Endodermal cell (in vitro differentiated cells): ENCODE results near the gene ZNF562. TPM values are rescaled to one million over a fixed set of nuclear protein-coding genes. Genes with fewer than 3 reads are reported as not detected.

ENCODE experiments used
- DNase-seq: peaks from one replicate; pipeline ENCODE4 v3.0.0-alpha.2; 2017
- H3K27ac ChIP-seq: 2 replicates; pipeline ENCODE4 v1.5.1; 2013; ENCODE audit warnings: mild to moderate bottlenecking, low read depth, low read length, moderate library complexity
- H3K27me3 ChIP-seq: 2 replicates; pipeline ENCODE4 v1.6.1; 2013; ENCODE audit warnings: mild to moderate bottlenecking, low read length, moderate library complexity; ENCODE audit not compliant: insufficient read depth, control insufficient read depth, poor library complexity, severe bottlenecking
- H3K36me3 ChIP-seq: 2 replicates; pipeline ENCODE4 v1.7.0; 2013; ENCODE audit warnings: mild to moderate bottlenecking, low read length, moderate library complexity; ENCODE audit not compliant: control insufficient read depth, insufficient read depth
- H3K4me1 ChIP-seq: one replicate; pipeline ENCODE4 v1.7.0; 2013; ENCODE audit warnings: low read length; ENCODE audit not compliant: control insufficient read depth, insufficient read depth
- H3K4me3 ChIP-seq: 2 replicates; pipeline ENCODE4 v1.5.1; 2013; ENCODE audit warnings: mild to moderate bottlenecking, low read length, moderate library complexity
- H3K9ac ChIP-seq: 2 replicates; pipeline ENCODE4 v1.6.1; 2013; ENCODE audit warnings: mild to moderate bottlenecking, low read length, moderate library complexity; ENCODE audit not compliant: poor library complexity, severe bottlenecking; ENCODE audit errors: extremely low read depth
- H3K9me3 ChIP-seq: 2 replicates; pipeline ENCODE4 v1.6.1; 2013; ENCODE audit warnings: mild to moderate bottlenecking, low read length, moderate library complexity; ENCODE audit not compliant: control insufficient read depth
- H3K27ac Mint-ChIP-seq: 2 replicates; pipeline ENCODE4 v1.8.0; 2020; ENCODE audit warnings: mixed read lengths
- H3K27me3 Mint-ChIP-seq: 2 replicates; pipeline ENCODE4 v1.8.0; 2021; ENCODE audit warnings: mild to moderate bottlenecking, mixed read lengths; ENCODE audit not compliant: insufficient read depth
- H3K36me3 Mint-ChIP-seq: 2 replicates; pipeline ENCODE4 v1.8.0; 2020; ENCODE audit warnings: low read depth, mixed read lengths
- H3K4me1 Mint-ChIP-seq: 2 replicates; pipeline ENCODE4 v1.8.0; 2020; ENCODE audit warnings: mixed read lengths
- H3K4me3 Mint-ChIP-seq: 2 replicates; pipeline ENCODE4 v1.8.0; 2020; ENCODE audit warnings: mild to moderate bottlenecking, moderate library complexity, mixed read lengths
- H3K9me3 Mint-ChIP-seq: 2 replicates; pipeline ENCODE4 v1.8.0; 2020; ENCODE audit warnings: mild to moderate bottlenecking, mixed read lengths
- CTCF ChIP-seq: fragments of 200-600 bp; sonication (generic); conservative IDR thresholded peaks from 2 replicates; pipeline ENCODE4 v1.5.0; 2021; ENCODE audit warnings: antibody characterized with exemption, mild to moderate bottlenecking
- WGBS, 2 experiments: methylation state at CpG; one replicate each; pipeline versions ENCODE4 v1.1.5 to v1.1.7; 2013; ENCODE audit warnings: missing lambda C conversion rate in 2 of 2, mixed read lengths in 1 of 2; ENCODE audit not compliant: insufficient coverage in 1 of 2, insufficient read length in 1 of 2; 5-methylcytosine and 5-hydroxymethylcytosine counted together
- total RNA-seq, 2 donors: library from RNA; stranded (reverse); fragmentation: NEBNext Ultra II Directional in 1 of 2; extraction: Animal tissue kit (Norgen Biotek cat#: 25700) in 1 of 2; gene quantifications; 2 replicates in 1 of 2; 3 replicates in 1 of 2; pipeline ENCODE4 v1.2.1, GENCODE V29; 2021

Gene ZNF562
- total RNA-seq, 2 donors from 2014 or later = 1.9 to 15.5 TPM

DNA sequence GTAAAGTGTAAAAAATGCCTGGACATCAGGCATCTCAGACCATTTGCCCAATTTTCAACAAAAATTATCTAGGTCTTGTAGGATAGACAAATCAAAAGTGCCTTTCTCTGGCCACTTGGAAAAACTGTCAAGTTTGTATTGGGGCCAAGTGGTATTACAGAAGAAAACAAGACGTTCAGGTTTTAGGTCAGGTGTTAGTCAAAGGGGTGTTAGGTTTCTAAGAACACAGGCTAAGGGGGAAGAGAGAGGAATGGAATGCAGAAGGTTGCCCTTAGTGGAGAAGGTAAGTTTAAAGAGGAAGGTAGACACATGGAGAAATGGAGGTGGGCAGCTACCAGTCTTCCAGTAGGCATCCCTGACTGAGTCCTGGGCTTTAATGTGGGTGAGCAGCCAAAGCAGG, 33.9 kb downstream of the ZNF562 start:
- peaks cover 15% of the 10 kb centered on the region for H3K9me3 ChIP-seq
- peak overlapping the region; percentile 24 for H3K27ac ChIP-seq
- H3K27ac Mint-ChIP-seq = no peak overlapping the region
- no peak overlapping the region for H3K4me3 ChIP-seq
- WGBS, 2 experiments = 85 to 86% methylated on average over 1 of the region's 1 CpG
- H3K36me3 ChIP-seq = peaks cover 5% of the 10 kb centered on the region
- H3K27me3 ChIP-seq = no peaks in the 10 kb centered on the region
- peaks cover 21% of the 10 kb centered on the region for H3K36me3 Mint-ChIP-seq
- no peak for DNase-seq
- H3K4me3 Mint-ChIP-seq = no peak overlapping the region
- H3K9me3 Mint-ChIP-seq = peaks cover 29% of the 10 kb centered on the region
- H3K4me1 ChIP-seq = no peaks in the 10 kb centered on the region
- no peak overlapping the region for H3K9ac ChIP-seq
- no peaks in the 10 kb centered on the region for H3K27me3 Mint-ChIP-seq
- H3K4me1 Mint-ChIP-seq = no peaks in the 10 kb centered on the region
- no peak for TF ChIP-seq CTCF

- H3K36me3 ChIP-seq = peaks cover 34% of the 10 kb centered on the region
- Mint-ChIP-seq H3K27ac (no peak overlapping the region), H3K27me3 (no peaks in the 10 kb centered on the region), H3K4me3 (no peak overlapping the region), H3K36me3 (peaks cover 28% of the 10 kb centered on the region), H3K4me1 (no peaks in the 10 kb centered on the region), H3K9me3 (peaks cover 15% of the 10 kb centered on the region)
- H3K27ac ChIP-seq = no peak overlapping the region
- WGBS, 2 experiments = 93% methylated on average over 4 to 5 of the region's 5 CpGs
- H3K9ac ChIP-seq = no peak overlapping the region
- peaks cover 8% of the 10 kb centered on the region for H3K9me3 ChIP-seq
- no peak for TF ChIP-seq CTCF
- H3K4me1 ChIP-seq = no peaks in the 10 kb centered on the region
- DNase-seq = no peak
- H3K4me3 ChIP-seq = no peak overlapping the region
- no peaks in the 10 kb centered on the region for H3K27me3 ChIP-seq
Observed at GRCh38 chr19:9636018-9636417, 38.9 kb downstream of the ZNF562 start.

GRCh38 chr19:9627856-9628255, 47.0 kb downstream of the ZNF562 start:
- no peak overlapping the region for H3K27ac ChIP-seq
- no peak overlapping the region for H3K4me3 Mint-ChIP-seq
- H3K36me3 Mint-ChIP-seq = peaks cover 20% of the 10 kb centered on the region
- H3K4me3 ChIP-seq = no peak overlapping the region
- WGBS, 2 experiments = 93 to 100% methylated on average over 2 of the region's 2 CpGs
- no peaks in the 10 kb centered on the region for H3K9me3 ChIP-seq
- no peak for TF ChIP-seq CTCF
- no peak overlapping the region for H3K27ac Mint-ChIP-seq
- no peaks in the 10 kb centered on the region for H3K27me3 Mint-ChIP-seq
- no peaks in the 10 kb centered on the region for H3K27me3 ChIP-seq
- peaks cover 8% of the 10 kb centered on the region for H3K36me3 ChIP-seq
- H3K9ac ChIP-seq = no peak overlapping the region
- H3K9me3 Mint-ChIP-seq = no peaks in the 10 kb centered on the region
- H3K4me1 ChIP-seq = peaks cover 4% of the 10 kb centered on the region
- peaks cover 18% of the 10 kb centered on the region for H3K4me1 Mint-ChIP-seq
- no peak for DNase-seq
